Purkinje cell (primary cell): Measurements from ENCODE around the gene ANKH. TPM values are rescaled to one million over a fixed set of nuclear protein-coding genes. Genes with fewer than 3 reads are reported as not detected.

Source experiments
- polyA plus RNA-seq: library from polyadenylated mRNA; unstranded; fragments of >200 nt; fragmentation: Nextera tagmentation; gene quantifications from 2 replicates; pipeline ENCODE4 v1.2.1, GENCODE V29; 2014

ANKH gene
- 37.1 and 45.2 TPM in 2 replicates for polyA plus RNA-seq

DNA sequence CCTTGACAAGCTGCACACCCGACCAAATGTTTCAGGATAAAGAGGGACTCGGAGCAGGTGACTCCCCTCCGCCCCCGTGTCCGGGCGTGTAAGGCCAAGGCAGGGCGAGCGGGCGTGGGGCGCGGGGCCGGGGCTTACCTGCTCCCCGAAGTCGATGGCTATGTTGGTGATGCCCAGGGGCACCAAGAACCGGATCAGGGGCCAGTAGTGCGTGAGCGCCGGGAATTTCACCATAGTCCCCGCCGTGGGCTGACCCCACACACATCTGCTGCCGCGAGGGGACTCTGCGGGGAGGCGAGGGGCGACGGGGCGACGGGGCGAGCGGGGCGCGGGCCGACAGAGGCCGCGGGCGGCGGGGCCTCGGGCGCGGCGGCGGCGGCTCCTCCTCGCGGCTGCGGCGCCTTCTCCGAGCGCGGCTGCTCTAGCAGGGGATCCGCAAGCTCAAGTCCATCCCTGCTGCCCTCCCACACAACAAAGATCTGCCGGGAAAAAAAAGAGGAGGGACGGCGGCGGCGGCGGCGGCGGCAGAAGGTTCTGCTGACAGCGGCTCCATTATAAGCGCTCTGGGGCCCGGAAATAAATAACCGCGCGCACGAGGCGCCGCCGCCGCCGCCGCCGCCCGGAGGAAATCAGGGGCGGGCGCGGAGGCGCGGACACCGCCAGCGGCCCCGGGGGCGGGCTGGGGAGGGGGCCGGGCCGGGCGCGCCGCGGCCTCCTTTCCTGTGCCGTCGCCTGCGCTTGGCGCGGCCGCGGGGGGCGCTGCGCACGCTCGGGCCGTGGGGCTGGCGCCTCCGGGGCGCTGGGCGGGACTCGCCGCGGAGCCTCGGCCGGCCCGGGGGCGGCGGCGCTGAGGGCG, at the start of gene ANKH:
Gene ANKH (minus strand): TSS at position 565 of the 856 bp plus-strand sequence. CDS start 331 bp downstream, at position 234.

DNA sequence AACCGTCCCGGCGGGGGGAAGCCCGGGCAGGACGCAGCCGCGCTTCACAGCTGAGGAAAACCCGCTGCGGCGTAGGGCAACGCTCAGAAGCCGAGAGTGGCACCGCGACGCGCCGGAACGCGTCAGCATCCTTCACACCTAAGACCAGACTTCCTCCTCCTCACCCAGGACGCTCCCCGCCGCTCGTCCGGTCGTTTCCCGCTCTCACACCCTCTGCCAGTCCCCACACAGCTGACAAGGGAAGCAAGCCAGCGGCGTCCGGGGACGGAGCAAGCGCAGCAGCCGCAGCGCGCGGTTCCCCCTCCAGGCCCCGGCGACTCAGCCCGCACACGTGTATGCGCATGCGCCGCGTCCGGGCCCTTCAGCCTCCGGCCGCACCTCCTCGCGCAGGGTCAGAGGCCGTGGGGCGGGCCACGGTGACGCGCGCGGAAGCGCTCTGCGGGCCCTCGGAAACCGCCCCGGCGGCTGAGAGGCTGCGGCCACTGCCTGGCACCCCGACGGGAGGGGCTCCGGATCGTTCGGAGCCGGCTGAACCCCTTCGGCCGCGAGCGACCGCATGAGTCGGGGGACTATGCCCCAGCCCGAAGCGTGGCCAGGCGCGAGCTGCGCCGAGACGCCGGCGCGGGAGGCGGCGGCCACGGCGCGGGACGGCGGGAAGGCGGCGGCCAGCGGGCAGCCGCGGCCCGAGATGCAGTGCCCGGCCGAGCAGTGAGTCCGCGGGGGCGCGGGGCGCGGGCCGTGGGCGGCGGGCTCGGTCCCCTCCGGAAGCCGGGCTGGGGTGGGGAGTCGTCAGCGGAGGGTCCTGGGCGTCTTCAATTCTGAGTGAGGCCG, 207.1 kb downstream of the ANKH start, which contains the start of gene OTULIN:
Gene OTULIN (plus strand): TSS at position 449 of the 831 bp plus-strand sequence. CDS start 108 bp downstream, at position 557.

Other genes starting within 250 kb of the ANKH start
- 2.5 and 3.7 TPM in 2 replicates for gene OTULIN, start 207.1 kb downstream of the ANKH start, polyA plus RNA-seq